GM12801 (cell line): ENCODE results near the gene BCL11B.

Experiments
- TF ChIP-seq, protein P1 (sequence below): IDR thresholded peaks from one replicate; pipeline ENCODE4 v1.5.1; 2011; ENCODE audit warnings: control low read depth; ENCODE audit not compliant: insufficient read length; ENCODE audit errors: extremely low read depth

BCL11B gene

DNA sequence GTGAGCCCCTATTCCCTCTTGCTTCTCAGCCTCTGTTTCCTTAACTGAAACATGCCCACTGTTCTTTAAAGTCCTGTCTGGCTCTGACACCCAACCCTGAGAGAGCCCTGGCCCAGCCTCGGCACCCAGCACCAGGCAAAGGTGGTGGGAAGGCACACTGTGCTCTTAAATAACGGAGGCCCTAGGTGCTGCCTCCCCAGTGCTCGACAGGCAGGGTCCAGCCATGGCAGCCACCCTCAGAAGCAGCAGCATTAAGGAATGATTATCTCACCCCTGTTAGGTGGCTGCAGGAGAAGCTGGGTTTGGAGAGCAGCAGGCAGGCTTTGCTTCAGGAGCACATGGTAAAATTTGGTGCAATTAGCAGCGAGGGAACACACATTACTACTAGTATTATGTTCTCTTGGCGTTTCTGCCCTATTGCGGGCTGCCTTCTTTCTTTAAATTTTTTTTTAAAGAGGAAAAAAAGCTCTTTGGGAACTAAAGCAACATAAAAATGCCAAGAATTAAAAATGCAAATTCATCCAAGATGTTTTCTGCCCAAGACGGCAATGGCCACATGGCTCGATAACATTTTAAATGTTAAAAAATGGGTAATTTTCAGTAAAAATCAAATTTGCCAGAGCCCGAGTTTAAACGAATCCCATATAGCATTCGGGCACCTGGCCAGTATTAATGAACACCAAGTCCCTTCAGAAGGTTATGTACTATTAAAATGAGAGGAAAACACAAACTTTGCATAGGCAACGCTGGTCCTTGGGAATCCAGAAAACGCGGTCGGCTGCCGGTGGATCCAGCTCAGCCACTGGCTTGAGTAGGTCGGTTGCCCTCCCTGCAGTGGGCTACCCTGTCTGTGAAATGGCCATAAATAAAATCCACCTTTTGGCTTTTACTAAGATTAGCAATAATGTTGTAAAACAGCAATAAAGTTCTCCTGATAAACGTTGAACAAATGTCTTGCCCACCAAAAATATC, 152.2 kb downstream of the BCL11B start:
- TF ChIP-seq, protein P1, sequence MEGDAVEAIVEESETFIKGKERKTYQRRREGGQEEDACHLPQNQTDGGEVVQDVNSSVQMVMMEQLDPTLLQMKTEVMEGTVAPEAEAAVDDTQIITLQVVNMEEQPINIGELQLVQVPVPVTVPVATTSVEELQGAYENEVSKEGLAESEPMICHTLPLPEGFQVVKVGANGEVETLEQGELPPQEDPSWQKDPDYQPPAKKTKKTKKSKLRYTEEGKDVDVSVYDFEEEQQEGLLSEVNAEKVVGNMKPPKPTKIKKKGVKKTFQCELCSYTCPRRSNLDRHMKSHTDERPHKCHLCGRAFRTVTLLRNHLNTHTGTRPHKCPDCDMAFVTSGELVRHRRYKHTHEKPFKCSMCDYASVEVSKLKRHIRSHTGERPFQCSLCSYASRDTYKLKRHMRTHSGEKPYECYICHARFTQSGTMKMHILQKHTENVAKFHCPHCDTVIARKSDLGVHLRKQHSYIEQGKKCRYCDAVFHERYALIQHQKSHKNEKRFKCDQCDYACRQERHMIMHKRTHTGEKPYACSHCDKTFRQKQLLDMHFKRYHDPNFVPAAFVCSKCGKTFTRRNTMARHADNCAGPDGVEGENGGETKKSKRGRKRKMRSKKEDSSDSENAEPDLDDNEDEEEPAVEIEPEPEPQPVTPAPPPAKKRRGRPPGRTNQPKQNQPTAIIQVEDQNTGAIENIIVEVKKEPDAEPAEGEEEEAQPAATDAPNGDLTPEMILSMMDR = no peak
